GM19438 (cell line): ENCODE measurements around the gene LUM.

Experiments
- ATAC-seq: cut with Tn5 transposase; IDR thresholded peaks from one replicate; pipeline ENCODE4 v1.9.1; 2021; ENCODE audit warnings: low read depth; ENCODE audit not compliant: unreplicated experiment

LUM gene, protein sequence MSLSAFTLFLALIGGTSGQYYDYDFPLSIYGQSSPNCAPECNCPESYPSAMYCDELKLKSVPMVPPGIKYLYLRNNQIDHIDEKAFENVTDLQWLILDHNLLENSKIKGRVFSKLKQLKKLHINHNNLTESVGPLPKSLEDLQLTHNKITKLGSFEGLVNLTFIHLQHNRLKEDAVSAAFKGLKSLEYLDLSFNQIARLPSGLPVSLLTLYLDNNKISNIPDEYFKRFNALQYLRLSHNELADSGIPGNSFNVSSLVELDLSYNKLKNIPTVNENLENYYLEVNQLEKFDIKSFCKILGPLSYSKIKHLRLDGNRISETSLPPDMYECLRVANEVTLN

DNA sequence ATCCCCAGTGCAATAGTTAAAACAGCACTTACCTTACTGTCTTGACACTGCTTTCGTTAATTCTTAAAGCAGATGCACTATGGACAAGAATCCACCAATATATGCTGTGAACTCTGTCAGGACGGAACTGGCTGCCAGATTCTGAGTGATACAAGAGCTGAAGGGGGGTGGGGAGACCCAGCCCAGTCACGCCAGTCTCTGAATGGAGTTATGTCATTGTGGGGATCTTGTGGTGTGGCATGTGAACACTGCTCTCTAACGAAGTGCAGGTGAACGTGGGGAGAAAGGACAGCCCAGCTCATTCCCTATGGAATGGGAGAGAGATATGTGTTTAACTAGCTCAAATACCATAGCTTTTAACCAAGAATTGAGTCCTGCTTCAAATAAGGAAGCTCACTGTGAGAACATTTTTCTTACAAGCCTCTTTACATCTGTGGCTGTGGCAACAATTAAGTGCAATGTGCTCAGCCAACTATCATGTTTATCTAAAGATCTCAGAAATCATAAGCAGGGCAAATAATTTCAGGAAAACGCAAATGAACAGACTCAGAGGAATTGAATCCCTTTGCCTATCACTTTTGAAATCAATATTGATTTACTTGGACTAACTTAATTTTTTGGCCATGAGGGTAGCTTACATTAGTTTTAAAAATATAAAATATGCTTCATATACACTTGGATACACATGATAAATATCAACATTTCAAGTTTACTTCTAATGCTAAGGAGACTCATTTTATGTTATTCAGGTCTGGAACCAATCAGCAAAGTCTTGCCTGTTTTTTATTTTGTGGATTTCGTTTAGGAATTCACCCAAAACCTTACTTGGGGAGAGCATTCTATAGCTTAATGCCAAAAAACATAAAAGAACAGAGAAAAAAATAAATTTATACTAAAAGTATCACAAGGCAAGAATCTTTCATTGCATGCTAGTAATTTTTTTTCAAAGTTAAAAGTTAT is at the start of gene LUM:
Gene LUM (minus strand): TSS at position 129 of the 960 bp plus-strand sequence. CDS start 2,515 bp downstream, outside the sequence.
- ATAC-seq = no peak

DNA sequence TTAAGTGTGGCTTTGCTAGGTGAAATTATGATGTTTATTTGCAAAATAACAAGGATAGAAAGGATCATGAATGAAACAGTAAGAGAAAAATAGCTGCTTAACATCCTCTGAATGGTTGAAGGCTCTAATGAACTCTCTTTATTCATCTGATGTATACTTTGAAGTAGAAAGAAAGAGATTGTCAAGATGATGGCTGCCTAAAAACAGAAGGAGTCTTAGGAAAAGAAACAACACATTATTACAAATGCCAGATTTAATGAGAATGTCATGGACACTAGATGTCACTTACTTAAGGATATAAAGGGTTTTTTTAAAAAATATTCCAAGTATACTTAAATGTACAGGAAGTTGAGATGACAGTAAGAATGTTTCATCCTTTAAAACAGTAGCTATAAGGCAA is 49.7 kb upstream of the LUM start:
- ATAC-seq = no peak

DNA sequence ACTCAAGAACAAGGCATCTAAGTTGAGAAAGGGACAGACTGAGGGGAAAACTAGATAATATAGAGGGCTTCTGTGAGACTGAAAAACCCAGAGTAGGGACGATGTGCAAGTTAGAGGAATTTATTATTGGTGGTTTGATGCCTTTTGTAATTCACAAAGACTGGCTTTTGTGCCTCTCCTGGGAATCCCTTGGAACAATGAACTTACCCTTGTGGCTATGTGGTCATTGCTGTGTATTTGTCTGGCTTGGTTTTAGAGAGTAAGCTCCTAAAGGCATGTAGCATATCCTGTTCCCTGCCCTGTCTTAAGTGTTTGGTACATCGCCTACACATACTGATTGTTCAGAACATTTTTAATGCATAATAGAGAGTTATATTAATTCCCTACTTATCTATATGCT is 44.7 kb upstream of the LUM start:
- no peak for ATAC-seq

DNA sequence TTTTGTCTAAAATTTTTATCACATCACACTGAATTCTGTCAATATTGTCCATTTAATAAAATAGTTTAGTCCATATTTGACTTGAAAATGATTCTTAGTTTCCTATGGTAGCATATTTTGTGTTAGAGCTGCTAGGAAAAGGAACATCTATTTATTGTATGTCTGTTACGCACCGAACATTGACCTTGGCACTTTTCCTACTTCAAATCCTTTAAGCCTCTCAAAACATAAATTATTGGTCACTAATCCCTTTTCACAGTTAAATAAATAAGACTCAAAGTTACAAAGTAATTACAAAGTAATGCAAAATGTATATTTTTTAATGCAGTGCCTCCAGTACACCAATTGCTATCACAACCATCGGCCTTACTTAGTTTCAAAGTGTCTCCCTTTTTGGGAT is 42.8 kb upstream of the LUM start:
- ATAC-seq = no peak

DNA sequence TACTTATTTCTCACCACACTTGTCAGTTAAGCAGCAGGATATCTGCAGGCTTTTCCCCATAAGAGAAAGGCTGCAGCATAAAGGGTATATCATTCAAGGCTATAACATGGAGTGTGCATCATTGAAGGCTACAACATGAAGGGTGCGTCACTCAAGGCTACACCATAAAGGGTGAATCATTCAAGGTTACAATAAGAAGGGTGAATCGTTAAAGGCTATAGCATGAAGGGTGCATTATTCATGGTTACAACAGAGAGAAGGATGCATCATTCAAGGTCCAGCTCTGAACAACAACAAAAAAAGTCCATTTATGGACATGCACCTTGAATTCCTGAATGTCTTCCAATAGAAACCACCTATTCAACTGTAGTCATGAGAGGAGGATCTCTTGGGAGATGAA is 32.8 kb upstream of the LUM start:
- ATAC-seq = no peak

DNA sequence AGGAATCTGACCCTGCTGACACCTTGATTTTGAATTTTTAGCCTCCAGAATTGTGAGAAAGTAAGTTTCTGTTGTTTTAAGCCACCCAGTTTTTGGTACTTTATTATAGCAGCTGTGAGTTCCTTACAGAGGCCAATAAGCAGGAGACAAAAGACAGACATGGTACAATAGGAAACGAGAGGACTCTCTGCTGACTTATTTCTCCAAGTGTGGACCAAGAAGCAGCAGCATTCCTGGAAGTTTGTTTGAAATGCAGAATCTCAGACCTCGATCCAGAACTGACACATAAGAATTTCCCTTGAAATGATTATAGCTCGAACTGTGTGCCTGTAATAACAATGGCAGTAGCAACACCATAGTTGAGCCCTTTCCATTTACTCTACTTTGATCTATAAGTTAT is 31.9 kb upstream of the LUM start:
- no peak for ATAC-seq

DNA sequence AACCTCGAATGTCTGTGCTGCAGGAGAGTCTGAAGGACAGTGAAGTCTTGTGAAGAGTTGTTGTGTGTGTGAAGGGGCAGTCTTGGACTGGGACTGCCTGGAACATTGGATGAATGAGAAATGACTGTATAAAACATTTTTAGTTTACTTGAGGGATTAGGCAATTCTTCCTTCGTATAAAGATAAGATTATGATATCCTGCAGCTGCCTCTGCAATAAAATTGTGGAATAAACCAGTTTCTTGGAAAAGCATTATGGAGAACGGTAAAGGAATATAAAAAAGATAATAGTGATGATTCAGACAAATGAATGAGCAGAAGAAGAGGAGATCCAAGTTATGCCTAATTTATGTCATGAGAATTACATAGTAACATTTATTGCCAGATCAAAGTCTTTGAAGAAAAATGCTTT is 30.9 kb upstream of the LUM start:
- no peak for ATAC-seq

DNA sequence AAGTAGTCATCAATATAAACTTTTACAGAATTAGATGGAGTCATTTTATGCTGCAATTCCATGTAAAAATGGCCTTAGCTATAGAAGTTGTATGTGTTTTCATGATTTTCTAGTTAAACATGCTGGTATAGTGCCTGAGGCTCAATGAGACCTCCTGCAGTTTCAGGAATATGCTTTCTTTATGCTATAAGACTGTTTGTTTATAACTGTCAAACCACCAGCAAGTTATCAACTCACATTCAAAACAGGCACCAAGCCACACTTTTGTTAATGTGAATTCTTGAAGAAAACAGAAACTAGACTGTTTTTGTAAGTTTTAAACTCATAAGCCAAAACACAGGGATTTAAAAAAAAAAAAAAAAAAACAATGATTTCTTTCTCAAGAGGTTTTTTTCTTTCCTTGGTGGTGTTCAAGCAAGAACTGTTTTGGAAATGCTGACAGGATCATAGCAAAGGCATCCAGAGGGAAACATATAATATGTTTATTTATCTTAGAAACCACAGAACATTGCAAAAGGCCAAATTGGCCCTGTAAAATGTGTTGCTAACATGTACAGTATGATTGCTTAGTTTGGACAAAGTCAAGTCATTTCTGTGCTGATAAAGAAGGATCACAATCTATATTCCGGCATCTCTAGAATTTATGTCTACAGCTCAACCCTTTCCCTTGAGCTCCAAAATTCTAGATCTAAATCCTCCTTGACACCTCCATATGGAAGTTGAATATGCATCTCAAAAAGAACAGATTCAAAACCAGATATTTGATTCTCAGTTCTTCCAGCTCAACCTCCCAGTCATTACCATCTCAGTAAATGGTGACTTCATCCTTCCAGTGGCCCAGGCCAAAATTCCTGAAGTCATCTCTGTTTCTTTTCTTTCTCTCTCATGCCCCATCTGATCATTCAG is 29.0 kb upstream of the LUM start:
- no peak for ATAC-seq

DNA sequence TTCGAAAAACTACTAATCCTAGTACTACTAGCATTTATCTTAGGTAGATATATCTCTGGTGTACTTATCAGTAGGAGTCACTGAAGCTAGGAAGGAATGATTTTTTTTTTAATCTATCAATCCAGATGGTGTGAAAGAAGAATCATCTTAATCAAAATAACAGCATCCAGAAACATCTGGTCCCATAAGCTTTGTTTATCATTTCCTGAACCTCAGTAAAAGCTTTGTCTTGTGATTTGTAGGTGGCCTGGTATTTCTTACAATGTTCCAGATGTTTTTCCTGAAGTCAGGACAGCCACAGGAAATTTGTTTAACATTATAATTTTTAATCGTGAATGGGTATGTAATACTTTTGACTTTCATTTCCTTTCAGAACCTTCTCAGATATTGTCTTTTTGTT is 28.0 kb upstream of the LUM start:
- ATAC-seq = no peak

DNA sequence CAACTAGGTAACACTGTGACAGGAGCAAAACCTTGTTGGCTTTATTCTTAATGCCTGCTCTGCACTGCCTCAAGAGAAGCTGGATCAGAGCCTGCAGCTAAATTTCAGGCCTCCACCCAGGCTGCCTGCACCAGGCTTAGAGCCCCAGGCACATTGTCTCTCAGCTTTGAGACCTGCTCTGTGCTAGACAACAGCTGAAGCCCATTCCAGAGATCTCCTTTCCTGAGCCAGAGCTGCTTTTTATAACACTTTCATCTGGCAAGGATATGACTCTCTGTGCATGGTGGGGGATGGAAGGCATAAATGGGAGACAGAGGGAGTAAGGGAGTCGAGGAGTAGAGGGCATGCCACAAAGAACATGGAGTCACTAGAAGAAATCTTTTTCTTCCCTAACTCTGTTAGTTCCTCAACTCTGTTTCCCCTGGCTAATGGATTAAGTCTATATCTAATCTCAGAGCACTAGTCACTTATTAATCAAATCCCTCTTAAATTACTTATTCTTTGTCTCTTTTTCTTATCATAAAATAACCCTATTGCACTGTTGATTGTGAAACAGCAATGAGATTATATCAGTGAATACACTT is 27.1 kb upstream of the LUM start:
- no peak for ATAC-seq

DNA sequence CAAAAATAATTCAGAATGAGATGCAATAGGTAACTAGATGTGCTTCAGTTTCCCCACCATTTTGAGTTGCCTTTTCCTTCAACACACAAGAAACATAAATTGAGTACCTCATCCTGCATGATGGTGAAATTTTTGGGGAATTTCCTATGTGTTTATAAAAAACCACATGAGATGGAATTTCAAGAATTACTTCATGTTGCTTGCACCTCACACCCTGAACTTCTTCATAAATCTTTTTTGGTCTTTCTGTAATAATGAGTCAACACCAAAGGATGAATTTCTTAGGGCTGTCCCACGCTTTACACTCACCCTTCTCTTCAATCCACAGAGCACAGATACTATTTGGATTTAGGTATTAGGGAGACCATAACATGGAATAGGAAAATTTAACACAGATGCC is 22.6 kb upstream of the LUM start:
- ATAC-seq = no peak

DNA sequence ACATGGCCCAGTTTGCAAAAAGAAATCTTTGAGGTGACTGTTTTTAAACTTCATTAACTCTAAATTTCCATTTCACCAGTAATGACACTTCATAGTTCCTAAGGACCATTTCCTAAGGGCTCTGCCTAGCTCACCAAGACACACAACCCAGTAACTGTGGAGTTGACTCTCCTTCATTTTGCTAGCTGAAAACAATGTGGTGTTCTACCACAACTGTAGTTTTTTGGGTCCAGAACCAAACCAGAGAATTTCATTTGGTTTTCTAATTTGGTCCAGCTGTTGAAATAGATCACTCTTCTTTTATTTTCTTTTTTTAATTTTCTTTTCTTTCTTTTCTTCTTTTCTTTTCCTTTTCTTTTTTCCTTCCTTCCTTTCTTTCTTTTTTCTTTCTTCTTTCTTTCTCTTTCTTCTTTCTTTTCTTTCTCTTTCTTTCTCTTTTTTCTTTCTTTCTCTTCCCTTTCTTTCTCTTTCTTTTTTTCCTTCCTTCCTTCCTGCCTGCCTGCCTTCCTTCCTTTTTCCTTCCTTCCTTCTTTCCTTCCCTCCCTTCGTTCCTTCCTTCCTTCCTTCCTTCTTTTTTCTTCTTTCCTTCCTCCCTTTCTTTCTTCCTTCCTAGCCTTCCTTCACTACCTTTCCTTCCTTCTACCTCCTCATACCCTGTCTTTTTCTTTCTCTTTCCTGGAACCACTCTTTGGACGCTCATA is 18.5 kb upstream of the LUM start:
- no peak for ATAC-seq

DNA sequence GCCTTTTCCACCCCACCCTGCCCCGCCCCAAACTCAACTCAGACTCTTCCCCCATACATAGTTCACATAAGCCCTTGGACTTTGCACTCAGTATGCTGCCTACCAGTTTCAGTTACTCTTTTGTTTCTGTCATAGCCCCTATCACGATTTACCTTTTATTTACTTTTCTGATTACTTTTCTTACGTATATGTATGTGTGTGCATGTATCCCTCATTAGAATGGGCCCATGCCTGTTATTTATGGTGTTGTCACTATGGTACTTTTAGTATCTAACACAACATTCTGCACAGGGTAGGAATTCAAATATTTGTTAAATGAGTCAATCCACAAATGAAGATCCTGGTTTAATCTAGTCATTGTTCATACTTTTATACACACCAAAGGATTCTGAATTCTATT is 16.5 kb upstream of the LUM start:
- ATAC-seq = no peak

DNA sequence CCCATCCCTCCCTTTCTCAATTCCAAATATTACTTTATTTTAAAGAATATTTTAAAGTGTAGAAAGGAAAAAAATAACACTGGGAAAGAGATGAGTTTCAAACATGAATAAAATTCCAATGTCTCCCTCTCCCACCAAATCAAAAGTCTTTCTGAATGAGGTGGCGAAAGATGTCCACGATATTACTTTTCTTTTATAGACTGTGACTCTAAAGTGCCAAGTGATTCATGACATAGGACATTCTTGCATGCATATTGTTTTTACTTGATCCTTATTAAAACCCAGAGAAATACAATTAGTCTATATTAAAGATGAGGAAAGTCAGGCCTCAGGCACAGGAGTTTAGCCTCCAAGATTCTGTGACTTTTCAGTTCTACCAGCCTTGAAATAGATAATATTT is 16.0 kb upstream of the LUM start:
- ATAC-seq = no peak

DNA sequence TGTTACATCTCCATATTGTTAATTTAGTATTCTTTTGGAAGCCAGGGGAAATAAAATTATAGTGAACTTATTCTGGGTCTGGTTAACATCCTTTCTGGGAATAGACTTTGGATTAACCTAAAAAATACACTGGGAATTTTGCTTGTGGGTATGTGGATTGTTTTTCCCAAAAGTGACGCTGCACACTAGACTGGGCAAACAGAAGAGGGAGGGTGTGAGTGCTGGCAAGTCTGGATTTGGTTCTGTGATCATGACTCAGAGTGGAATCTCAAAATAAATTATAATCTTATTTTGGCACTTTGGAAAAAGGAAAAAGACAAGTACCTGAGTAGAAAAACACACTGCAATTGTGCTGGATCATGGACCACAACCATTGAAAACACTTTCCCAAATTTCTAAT is 15.2 kb upstream of the LUM start:
- no peak for ATAC-seq

DNA sequence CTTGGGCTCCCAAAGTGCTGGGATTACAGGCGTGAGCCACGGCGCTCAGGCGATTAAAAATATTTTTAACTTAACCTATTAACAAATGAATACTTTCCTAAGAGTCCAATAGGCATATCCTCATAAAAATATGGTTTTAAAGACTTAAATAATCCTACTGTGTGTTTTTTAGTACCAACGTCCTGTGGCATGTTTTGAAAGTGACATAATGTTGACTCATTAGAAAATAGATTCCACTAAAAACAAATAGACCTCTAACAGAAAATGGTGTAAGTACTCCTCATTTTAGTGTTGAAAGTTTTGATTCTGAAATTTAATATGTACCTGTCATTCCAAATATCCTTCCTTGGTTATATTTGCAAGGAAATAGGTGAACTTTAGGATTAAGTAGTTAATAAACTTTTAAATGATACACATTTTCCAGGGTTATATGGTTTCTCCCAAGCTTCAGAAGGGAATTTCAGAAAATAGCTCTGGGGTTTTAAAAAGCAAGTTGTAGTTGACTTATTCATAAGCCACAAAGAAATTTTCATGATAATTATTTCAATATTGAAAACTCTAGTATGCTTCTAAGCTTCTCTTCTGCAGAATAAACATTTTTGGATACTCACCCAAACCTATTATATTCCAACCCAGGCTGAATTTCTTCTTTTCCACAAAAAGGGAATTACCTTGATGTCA is 12.1 kb upstream of the LUM start:
- no peak for ATAC-seq

DNA sequence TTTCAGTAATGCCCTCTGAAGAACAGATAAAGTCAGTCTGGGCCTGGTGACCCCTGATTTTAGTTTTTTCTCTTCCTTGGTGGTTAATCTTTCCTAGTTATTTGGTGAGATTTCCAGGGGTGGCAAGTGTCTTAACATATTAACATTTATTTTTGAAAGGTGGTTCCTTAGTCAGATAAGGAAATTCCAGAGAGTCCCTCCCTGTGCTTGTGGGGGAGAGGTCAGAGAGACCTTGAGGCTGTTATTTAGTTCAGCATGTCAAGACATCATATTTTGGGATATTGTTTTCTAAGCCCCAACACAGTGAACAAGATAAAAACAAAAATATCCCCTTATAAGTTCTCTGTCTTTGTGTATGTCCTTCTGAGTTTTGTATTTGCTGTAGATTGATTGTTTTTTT is 9.5 kb upstream of the LUM start:
- ATAC-seq = no peak

DNA sequence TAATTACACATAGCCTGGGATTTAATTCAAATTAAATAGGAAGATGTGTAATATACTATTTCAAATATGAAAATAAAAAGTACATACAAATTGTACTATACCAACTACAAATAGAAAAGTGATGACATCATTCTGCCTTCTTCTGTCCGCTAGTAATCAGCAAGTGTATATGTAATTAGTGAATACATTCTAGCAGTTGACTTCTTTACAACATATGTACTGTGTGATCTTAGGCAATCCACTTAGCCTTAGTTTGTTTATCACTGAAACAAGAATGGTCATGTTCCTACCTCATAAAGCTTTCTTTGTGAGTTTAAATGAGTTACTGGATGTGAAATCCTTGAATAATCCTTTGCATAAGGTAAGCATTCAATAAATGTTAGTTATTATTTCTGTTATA is 7.8 kb upstream of the LUM start:
- ATAC-seq = no peak

DNA sequence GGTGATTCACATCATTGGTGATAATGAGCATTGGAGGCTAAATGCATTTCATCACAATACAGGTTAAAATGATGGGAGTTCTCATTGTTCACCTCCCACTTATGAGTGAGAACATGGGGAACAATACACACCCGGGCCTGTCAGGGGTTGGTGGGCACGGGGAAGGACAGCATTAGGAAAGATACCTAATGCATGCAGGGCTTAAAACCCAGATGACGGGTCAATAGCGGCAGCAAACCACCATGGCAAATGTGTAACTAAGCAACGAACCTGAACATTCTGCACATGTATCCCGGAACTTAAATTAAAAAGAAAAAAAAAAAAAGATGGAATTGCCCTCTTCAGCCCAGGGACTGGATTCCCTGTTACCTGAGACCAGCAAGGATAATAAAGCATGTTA is 2.3 kb upstream of the LUM start:
- no peak for ATAC-seq
